Activated T-cell treated with anti-CD3 and anti-CD28 coated beads, Interleukin-2, amount 50 U/mL, for 24 hours (primary cell): ENCODE results near the gene ZNF445.
"Not testable (repeated sequence)": the region's sequence is repeated elsewhere in the genome, so short reads cannot be mapped to it uniquely, and the experiment has no call there.

Experiments used
- DNase-seq: peaks from one replicate; pipeline ENCODE4 v3.0.0-alpha.2; 2020
- H3K27ac Mint-ChIP-seq: 2 replicates; pipeline ENCODE4 v1.8.0; 2020; ENCODE audit warnings: mild to moderate bottlenecking, mixed read lengths
- H3K27me3 Mint-ChIP-seq: 2 replicates; pipeline ENCODE4 v1.8.0; 2020; ENCODE audit warnings: mixed read lengths
- H3K36me3 Mint-ChIP-seq: 2 replicates; pipeline ENCODE4 v1.8.0; 2020; ENCODE audit warnings: low read depth, mixed read lengths
- H3K4me1 Mint-ChIP-seq: 2 replicates; pipeline ENCODE4 v1.8.0; 2020; ENCODE audit warnings: low read depth, mixed read lengths
- H3K4me3 Mint-ChIP-seq: 2 replicates; pipeline ENCODE4 v1.8.0; 2020; ENCODE audit warnings: mild to moderate bottlenecking, moderate library complexity, mixed read lengths
- H3K9me3 Mint-ChIP-seq: 2 replicates; pipeline ENCODE4 v1.8.0; 2020; ENCODE audit warnings: mixed read lengths

The ZNF445 gene

GRCh38 chr3:44464920-44465319, 12.6 kb downstream of the ZNF445 start:
- peaks cover 21% of the 10 kb centered on the region for H3K9me3 Mint-ChIP-seq
- H3K27ac Mint-ChIP-seq, DNase-seq, H3K4me3 Mint-ChIP-seq, H3K27me3 Mint-ChIP-seq: not testable (repeated sequence)
- H3K36me3 Mint-ChIP-seq: peaks cover 88% of the 10 kb centered on the region
- H3K4me1 Mint-ChIP-seq: peaks cover 17% of the 10 kb centered on the region

- H3K27ac Mint-ChIP-seq: no peak overlapping the region
- H3K36me3 Mint-ChIP-seq: peaks cover 88% of the 10 kb centered on the region
- H3K4me3 Mint-ChIP-seq: no peak overlapping the region
- no peak for DNase-seq
- peaks cover 21% of the 10 kb centered on the region for H3K9me3 Mint-ChIP-seq
- H3K27me3 Mint-ChIP-seq: no peaks in the 10 kb centered on the region
- H3K4me1 Mint-ChIP-seq: peaks cover 17% of the 10 kb centered on the region
These were observed 13.0 kb downstream of the ZNF445 start for GRCh38 chr3:44464509-44464908.

- Mint-ChIP-seq H3K9me3 (peaks cover 21% of the 10 kb centered on the region), H3K36me3 (peaks cover 96% of the 10 kb centered on the region)
- not testable (repeated sequence) for H3K4me3 Mint-ChIP-seq, H3K27ac Mint-ChIP-seq, DNase-seq, H3K27me3 Mint-ChIP-seq, H3K4me1 Mint-ChIP-seq
These were observed 17.4 kb downstream of the ZNF445 start for GRCh38 chr3:44460050-44460449.

GRCh38 chr3:44455318-44455717, 22.2 kb downstream of the ZNF445 start:
- no peak overlapping the region for H3K4me3 Mint-ChIP-seq
- H3K36me3 Mint-ChIP-seq: peaks cover 89% of the 10 kb centered on the region
- no peak overlapping the region for H3K27ac Mint-ChIP-seq
- no peaks in the 10 kb centered on the region for H3K27me3 Mint-ChIP-seq
- no peaks in the 10 kb centered on the region for H3K4me1 Mint-ChIP-seq
- no peak for DNase-seq
- H3K9me3 Mint-ChIP-seq: peaks cover 5% of the 10 kb centered on the region

GRCh38 chr3:44454258-44454657, 23.2 kb downstream of the ZNF445 start:
- Mint-ChIP-seq H3K36me3 (peaks cover 89% of the 10 kb centered on the region), H3K27me3 (no peaks in the 10 kb centered on the region), H3K4me1 (no peaks in the 10 kb centered on the region), H3K4me3 (no peak overlapping the region), H3K27ac (no peak overlapping the region), H3K9me3 (no peaks in the 10 kb centered on the region)
- DNase-seq: no peak

GRCh38 chr3:44451441-44451840, 26.0 kb downstream of the ZNF445 start:
- no peaks in the 10 kb centered on the region for H3K4me1 Mint-ChIP-seq
- no peaks in the 10 kb centered on the region for H3K27me3 Mint-ChIP-seq
- peaks cover 92% of the 10 kb centered on the region for H3K36me3 Mint-ChIP-seq
- peaks cover 23% of the 10 kb centered on the region for H3K9me3 Mint-ChIP-seq
- DNase-seq: no peak
- no peak overlapping the region for H3K4me3 Mint-ChIP-seq
- peak overlapping the region; percentile 37 for H3K27ac Mint-ChIP-seq

GRCh38 chr3:44446929-44447328, 30.5 kb downstream of the ZNF445 start:
- Mint-ChIP-seq H3K4me3 (no peak overlapping the region), H3K27ac (no peak overlapping the region), H3K36me3 (peaks cover 89% of the 10 kb centered on the region), H3K27me3 (no peaks in the 10 kb centered on the region), H3K4me1 (peaks cover 20% of the 10 kb centered on the region), H3K9me3 (peaks cover 23% of the 10 kb centered on the region)
- no peak for DNase-seq

- H3K4me3 Mint-ChIP-seq: no peak overlapping the region
- peaks cover 23% of the 10 kb centered on the region for H3K9me3 Mint-ChIP-seq
- no peak overlapping the region for H3K27ac Mint-ChIP-seq
- peaks cover 31% of the 10 kb centered on the region for H3K4me1 Mint-ChIP-seq
- H3K36me3 Mint-ChIP-seq: peaks cover 86% of the 10 kb centered on the region
- DNase-seq: no peak
- H3K27me3 Mint-ChIP-seq: no peaks in the 10 kb centered on the region
These were observed 31.7 kb downstream of the ZNF445 start for GRCh38 chr3:44445786-44446185.

- Mint-ChIP-seq H3K27me3 (no peaks in the 10 kb centered on the region), H3K27ac (no peak overlapping the region), H3K4me1 (peaks cover 38% of the 10 kb centered on the region), H3K36me3 (peaks cover 84% of the 10 kb centered on the region), H3K4me3 (no peak overlapping the region), H3K9me3 (peaks cover 23% of the 10 kb centered on the region)
- no peak for DNase-seq
These were observed 32.4 kb downstream of the ZNF445 start for GRCh38 chr3:44444896-44445691.

GRCh38 chr3:44444437-44444836, 33.0 kb downstream of the ZNF445 start:
- no peak overlapping the region for H3K4me3 Mint-ChIP-seq
- H3K9me3 Mint-ChIP-seq: peaks cover 23% of the 10 kb centered on the region
- H3K27me3 Mint-ChIP-seq: no peaks in the 10 kb centered on the region
- no peak for DNase-seq
- no peak overlapping the region for H3K27ac Mint-ChIP-seq
- peaks cover 78% of the 10 kb centered on the region for H3K36me3 Mint-ChIP-seq
- H3K4me1 Mint-ChIP-seq: peaks cover 44% of the 10 kb centered on the region

GRCh38 chr3:44442596-44443309, 34.7 kb downstream of the ZNF445 start:
- Mint-ChIP-seq H3K27ac (peak overlapping the region; percentile 68), H3K4me1 (peaks cover 53% of the 10 kb centered on the region)
- no peak for DNase-seq

GRCh38 chr3:44439499-44440295, 37.8 kb downstream of the ZNF445 start:
- H3K27ac Mint-ChIP-seq: peak overlapping the region; percentile 86
- peak; percentile 69 for DNase-seq
- no peaks in the 10 kb centered on the region for H3K9me3 Mint-ChIP-seq
- H3K36me3 Mint-ChIP-seq: peaks cover 37% of the 10 kb centered on the region
- peaks cover 50% of the 10 kb centered on the region for H3K4me1 Mint-ChIP-seq
- H3K4me3 Mint-ChIP-seq: peak overlapping the region; percentile 40
- no peaks in the 10 kb centered on the region for H3K27me3 Mint-ChIP-seq

More at GRCh38 chr3:44442596-44443309, 34.7 kb downstream of the ZNF445 start:
- peaks cover 63% of the 10 kb centered on the region for H3K36me3 Mint-ChIP-seq
- no peak overlapping the region for H3K4me3 Mint-ChIP-seq
- H3K27me3 Mint-ChIP-seq: no peaks in the 10 kb centered on the region
- H3K9me3 Mint-ChIP-seq: peaks cover 12% of the 10 kb centered on the region

- H3K4me1 Mint-ChIP-seq: peaks cover 42% of the 10 kb centered on the region
- no peak for DNase-seq
- H3K27me3 Mint-ChIP-seq: no peaks in the 10 kb centered on the region
- no peak overlapping the region for H3K4me3 Mint-ChIP-seq
- H3K36me3 Mint-ChIP-seq: peaks cover 27% of the 10 kb centered on the region
- H3K27ac Mint-ChIP-seq: no peak overlapping the region
- H3K9me3 Mint-ChIP-seq: no peaks in the 10 kb centered on the region
These were observed 39.7 kb downstream of the ZNF445 start for GRCh38 chr3:44437800-44438199.

- H3K4me3 Mint-ChIP-seq: no peak overlapping the region
- peaks cover 12% of the 10 kb centered on the region for H3K36me3 Mint-ChIP-seq
- no peaks in the 10 kb centered on the region for H3K9me3 Mint-ChIP-seq
- H3K27ac Mint-ChIP-seq: no peak overlapping the region
- no peaks in the 10 kb centered on the region for H3K27me3 Mint-ChIP-seq
- H3K4me1 Mint-ChIP-seq: peaks cover 26% of the 10 kb centered on the region
- DNase-seq: no peak
These were observed 41.3 kb downstream of the ZNF445 start for GRCh38 chr3:44436181-44436580.
